NCI-H146 treated with DMSO at 0.1 percent for 48 hours (cell line): ENCODE measurements around the gene TFDP1.

ENCODE experiments used
- DNase-seq: peaks from one replicate; lab custom pipeline; 2025; ENCODE audit not compliant: unreplicated experiment; lab: John Stamatoyannopoulos, UW

TFDP1 gene

DNA sequence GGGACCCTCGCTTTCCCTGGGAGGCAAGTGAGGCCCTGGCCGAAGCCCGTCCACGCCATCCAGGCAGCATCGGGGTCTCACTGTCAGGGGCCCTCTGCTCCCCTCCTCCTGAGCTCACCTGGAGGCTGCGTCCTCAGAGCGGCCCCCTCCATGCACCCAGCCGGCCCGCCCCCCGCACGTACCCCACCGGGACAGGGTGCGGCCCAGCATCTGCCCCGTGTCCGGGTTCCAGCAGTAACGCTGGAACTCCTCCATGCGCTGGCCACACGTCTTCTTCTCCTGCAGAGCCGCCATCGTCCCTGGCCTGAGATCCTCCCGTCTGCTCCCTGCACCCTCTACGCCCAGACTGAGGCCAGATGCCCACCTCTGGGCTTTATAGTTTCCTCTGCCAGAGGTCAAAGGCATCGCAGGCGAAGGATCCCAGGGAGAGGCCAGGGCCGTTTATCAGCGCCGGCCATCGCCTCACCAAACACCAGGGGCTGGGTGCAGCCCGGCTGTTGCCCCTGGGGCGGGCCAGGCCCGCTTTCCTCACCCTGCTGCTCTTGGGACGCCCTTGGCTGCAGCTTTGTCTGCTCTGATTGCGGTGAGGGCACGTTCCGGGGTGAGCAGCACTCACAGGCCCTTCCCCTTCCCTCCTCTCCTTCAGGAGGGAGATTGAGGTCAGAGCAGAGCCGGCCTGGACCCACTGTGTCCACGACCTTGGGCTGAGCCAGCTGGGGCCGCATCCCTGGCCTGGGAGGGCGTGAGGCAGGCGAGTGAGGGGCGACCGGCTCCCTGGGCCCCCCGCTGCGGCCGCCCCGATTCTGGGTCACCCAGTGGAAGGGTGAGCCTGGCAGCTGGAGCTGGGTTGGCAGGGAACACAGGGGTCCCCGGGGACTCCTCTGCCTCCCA lies 73.5 kb downstream of the TFDP1 start, which contains the start of gene ATP4B:
TSS of gene ATP4B (minus strand) at position 348 of the 891 bp plus-strand sequence. CDS start at position 294, 54 bp downstream.
- no peak for DNase-seq

GRCh38 chr13:113658836-113659235 lies 74.3 kb downstream of the TFDP1 start:
- DNase-seq, result no peak

DNA sequence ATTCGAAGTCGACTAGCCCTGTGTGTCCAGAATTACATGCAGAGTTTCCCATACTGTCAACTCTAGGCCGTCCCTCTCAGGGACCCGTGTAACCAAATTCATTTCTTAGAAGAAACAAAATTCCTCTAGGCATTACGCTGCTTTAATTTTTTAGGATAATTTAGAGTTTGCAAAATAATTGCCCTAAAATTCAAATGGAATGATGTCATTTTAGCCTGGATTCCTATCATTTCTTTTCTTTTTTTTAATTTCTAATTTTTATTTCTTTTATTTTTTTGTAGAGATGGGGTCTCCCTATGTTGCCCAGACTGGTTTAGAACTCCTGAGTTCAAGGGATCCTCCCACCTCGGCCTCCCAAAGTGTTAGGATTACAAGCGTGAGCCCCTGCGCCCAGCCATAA lies 74.8 kb downstream of the TFDP1 start:
- DNase-seq, result no peak

- DNase-seq, result no peak
Measured at GRCh38 chr13:113660066-113660465, 75.5 kb downstream of the TFDP1 start.

DNA sequence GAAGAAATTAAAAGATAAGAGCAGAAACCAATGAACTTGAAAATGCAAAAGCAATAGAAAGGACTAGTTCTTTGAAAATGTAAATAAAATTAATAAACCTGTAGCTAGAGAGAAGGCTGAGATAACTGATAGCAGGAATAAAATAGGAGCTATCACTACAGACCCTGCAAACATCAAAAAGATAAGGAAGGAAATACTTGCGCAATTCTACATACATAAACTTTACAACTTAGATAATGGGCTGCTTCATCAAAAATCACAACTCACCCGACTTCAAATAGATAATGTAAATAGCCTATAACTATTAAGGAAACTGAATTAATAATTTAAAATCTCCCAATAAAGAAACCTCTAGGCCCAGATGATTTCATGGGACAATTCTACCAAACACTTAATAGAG lies 77.0 kb downstream of the TFDP1 start:
- DNase-seq, result no peak

DNA sequence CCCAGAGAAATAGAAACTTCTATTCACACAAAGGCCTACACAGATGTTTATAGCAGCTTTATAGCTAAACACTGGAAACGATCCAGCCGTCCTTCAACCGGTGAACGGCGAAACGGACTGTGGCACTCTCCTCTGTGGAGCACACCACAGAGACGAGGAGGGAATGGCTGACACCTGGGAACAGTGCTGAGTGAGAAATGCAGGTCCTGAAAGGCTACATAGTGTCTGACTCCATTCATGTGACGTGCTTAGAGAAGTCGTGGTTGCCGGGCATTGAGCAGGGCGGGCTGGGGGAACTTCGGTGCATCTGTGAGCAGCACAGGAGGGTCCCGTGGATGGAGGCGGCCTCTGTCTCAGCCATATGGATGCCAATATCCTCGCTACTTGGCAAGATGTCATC lies 79.4 kb downstream of the TFDP1 start:
- no peak for DNase-seq

GRCh38 chr13:113664751-113665596 lies 80.4 kb downstream of the TFDP1 start:
- DNase-seq, result no peak

- no peak for DNase-seq
Measured at GRCh38 chr13:113665597-113666328, 81.2 kb downstream of the TFDP1 start.

DNA sequence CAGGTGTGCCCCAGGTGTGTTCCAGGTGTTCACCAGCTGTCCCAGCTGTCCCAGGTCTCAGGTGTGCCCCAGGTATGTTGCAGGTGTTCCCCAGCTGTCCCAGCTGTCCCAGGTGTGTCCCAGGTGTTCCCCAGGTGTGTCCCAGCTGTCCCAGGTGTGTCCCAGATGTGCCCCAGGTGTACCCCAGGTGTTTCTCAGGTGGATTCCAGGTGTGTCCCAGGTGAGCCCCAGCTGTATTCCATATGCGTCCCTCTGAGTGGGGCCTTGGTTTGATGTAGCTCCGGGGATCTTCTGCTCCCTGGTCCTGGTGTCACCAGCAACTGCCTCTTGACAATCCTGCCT lies 81.7 kb downstream of the TFDP1 start:
- no peak for DNase-seq

DNA sequence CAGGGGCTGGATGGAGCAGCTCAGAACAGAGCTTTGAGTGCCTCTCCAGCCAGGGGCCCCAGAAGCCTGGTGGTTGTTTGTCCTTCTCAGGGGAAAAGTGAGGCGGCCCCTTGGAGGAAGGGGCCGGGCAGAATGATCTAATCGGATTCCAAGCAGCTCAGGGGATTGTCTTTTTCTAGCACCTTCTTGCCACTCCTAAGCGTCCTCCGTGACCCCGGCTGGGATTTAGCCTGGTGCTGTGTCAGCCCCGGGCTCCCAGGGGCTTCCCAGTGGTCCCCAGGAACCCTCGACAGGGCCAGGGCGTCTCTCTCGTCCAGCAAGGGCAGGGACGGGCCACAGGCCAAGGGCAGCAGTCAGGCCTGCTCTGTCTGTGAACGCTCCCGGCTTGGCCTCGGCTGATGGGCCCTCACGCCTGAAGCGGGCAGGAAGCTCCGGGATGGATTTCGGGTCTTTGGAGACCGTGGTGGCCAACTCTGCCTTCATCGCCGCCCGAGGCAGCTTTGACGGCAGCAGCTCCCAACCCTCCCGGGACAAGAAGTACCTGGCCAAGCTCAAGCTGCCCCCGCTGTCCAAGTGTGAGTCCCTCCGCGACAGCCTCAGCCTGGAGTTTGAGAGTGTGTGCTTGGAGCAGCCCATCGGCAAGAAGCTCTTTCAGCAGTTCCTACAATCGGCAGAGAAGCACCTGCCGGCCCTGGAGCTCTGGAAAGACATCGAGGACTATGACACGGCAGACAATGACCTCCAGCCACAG lies 82.6 kb downstream of the TFDP1 start, which contains the start of gene GRK1:
TSS of gene GRK1 (plus strand) at position 269 of the 751 bp plus-strand sequence. CDS start at position 437, 168 bp downstream.
- no peak for DNase-seq

GRCh38 chr13:113667771-113668490 lies 83.4 kb downstream of the TFDP1 start:
- no peak for DNase-seq

- no peak for DNase-seq
Measured at GRCh38 chr13:113668491-113668971, 84.0 kb downstream of the TFDP1 start.

DNA sequence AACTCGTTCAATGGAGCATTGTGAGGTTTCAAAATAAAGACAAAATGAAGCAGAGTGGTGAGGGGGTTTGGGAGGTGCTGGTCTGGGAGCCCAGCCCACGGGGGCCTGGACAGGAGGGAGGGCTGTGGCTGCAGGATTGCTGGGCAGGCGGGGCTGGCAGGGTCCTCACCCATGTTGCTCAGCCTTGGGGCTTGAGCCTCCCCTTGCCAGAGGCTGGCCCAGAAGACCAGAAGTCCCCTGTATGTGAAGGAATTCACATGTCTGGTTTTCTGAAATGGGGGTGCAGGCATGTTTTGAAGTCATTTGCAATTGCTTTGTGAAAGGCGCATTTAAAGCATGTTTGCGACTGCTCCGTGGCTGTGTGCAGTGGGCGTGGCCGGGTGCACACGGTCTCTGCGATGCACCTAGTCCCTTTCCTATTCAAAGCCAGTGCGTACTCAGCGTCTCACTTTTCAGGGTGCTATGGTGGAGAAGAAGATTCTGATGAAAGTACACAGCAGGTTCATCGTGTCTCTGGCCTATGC lies 84.7 kb downstream of the TFDP1 start:
- DNase-seq, result no peak

DNA sequence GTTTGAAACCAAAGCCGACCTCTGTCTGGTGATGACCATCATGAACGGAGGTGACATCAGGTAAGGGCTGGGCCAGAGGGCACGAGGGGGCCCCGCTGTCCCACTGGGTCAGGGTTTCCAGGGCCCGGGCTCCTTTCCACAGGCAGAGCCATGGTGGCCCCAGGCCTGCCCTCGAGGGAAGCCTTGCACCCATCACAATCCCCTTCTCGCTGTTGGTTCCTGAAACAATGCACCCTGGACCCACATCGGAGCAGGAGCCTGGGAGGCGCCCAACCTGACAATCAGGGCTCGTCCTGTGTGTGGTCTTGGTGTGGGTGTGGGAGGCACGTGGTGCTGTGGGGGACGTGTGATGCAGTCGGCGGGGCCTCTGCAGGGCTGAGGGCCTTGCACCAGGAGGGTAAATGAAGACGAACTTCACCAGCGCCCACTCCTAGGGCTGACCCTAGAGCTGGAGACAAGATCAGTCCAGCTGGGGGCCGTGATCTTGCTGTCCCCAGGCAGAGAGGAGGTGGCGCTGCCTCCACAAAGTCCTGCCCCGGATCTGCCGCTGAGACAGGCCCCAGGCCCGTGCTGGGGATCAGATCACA lies 85.3 kb downstream of the TFDP1 start:
- no peak for DNase-seq

DNA sequence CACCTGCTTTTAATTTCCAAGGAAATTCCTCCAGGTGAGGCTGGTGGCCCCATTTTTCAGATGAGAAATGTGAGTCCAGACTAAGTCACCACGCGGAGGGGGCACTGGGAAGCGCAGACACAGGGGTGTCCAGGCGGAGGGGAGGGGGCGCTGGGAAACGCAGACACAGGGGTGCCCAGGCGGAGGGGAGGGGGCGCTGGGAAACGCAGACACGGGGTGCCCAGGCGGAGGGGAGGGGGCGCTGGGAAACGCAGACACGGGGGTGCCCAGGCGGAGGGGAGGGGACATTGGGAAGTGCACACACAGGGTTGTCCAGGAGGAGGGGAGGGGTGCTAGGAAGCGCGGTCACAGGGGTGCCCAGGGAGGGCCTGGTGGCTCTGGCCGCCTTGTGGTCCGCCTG lies 86.0 kb downstream of the TFDP1 start:
- DNase-seq, result no peak

- no peak for DNase-seq
Measured at GRCh38 chr13:113671066-113672001, 86.8 kb downstream of the TFDP1 start.

DNA sequence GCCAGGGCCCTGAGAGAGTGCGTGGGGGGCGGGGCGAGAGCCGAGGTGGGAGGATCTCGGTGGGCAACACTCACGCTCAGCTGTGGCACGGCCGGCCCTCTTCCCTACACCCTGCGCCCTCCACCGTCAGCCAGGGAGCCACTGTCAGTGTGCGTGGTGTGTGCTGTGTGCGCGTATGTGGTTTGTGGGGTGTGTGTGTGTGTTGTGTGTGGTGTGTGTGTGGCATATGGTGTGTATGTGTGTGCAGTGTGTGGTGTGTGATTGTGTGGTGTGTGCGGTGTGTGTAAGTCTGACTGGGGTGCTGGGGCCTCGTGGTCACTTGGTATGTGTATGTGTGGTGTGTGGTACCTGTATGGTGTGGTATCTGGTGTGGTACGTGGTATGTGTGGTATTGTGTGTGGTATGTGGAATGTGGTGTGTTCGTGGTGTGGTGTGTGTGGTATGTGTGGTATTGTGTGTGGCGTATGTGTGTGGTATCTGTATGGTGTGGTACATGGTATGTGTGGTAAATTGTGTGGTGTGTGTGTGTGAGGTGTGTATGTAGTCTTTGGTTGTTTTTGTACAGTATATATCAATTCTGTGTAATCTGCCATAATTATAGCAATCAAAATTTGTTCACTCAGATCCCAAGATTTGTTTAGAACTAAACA lies 87.6 kb downstream of the TFDP1 start:
- no peak for DNase-seq
